ENCODE measurements around the gene OIP5. TPM values are rescaled to one million over a fixed set of nuclear protein-coding genes. Genes with fewer than 3 reads are reported as not detected.

Gene OIP5
- total and polyA plus RNA-seq, 2 of the 13 experiments (the other 11 are each of a cell fraction or from before 2014, with no cell fraction given) = 10.7 to 38.0 TPM

- TF ChIP-seq ZFX (CRISPR knock-in tag; IDR thresholded peaks at IDR 0.05; ENCODE audit: low read depth) (peak; percentile 49; the same call in 1 of the 2 replicates), PLRG1 (conservative IDR thresholded peaks at IDR 0.05) (no peak), ZBTB26 (CRISPR knock-in tag; IDR thresholded peaks at IDR 0.05; ENCODE audit: borderline replicate concordance) (0 out of 2 replicates have a peak, but pooled peaks have one; percentile 63), ZNF121 (CRISPR knock-in tag; IDR thresholded peaks at IDR 0.05) (peak; percentile 82), ZNF747 (CRISPR knock-in tag; IDR thresholded peaks at IDR 0.05; ENCODE audit: borderline replicate concordance) (peak; percentile 63; the same call in 1 of the 2 replicates), RNF2 (conservative IDR thresholded peaks at IDR 0.05; ENCODE audit: low read depth) (no peak), ARNT (IDR thresholded peaks at IDR 0.05) (no peak), FOXC1 (CRISPR knock-in tag; IDR thresholded peaks at IDR 0.05; ENCODE audit: borderline replicate concordance) (0 out of 2 replicates have a peak, but pooled peaks have one; percentile 42), ATF7-NPFF (CRISPR knock-in tag; IDR thresholded peaks at IDR 0.05; ENCODE audit: low read depth) (no peak), LCORL (IDR thresholded peaks at IDR 0.05) (no peak), LCORL (CRISPR knock-in tag; IDR thresholded peaks at IDR 0.05) (peak; percentile 89), MED8 (CRISPR knock-in tag; IDR thresholded peaks at IDR 0.05; ENCODE audit: insufficient replicate concordance) (peak; percentile 71), ZSCAN29 (CRISPR knock-in tag; conservative IDR thresholded peaks at IDR 0.05) (0 out of 2 replicates have a peak, but pooled peaks have one; percentile 50), ZFP41 (CRISPR knock-in tag; IDR thresholded peaks at IDR 0.05; ENCODE audit: borderline replicate concordance) (no peak), NR2F6 (IDR thresholded peaks at IDR 0.05) (peak; percentile 96), NR2F6 (CRISPR knock-in tag; IDR thresholded peaks at IDR 0.05) (peak; percentile 98), HNF4A (CRISPR knock-in tag; IDR thresholded peaks at IDR 0.05) (peak; percentile 98), ZMYM2 (CRISPR knock-in tag; IDR thresholded peaks at IDR 0.05) (peak; percentile 100), ZNF792 (CRISPR knock-in tag; IDR thresholded peaks at IDR 0.05) (peak; percentile 67; the same call in 1 of the 2 replicates), RXRA (CRISPR knock-in tag; IDR thresholded peaks at IDR 0.05) (peak; percentile 99), IRF2 (CRISPR knock-in tag; IDR thresholded peaks at IDR 0.05) (peak; percentile 88), MIER3 (CRISPR knock-in tag; IDR thresholded peaks at IDR 0.05; ENCODE audit: borderline replicate concordance) (peak; percentile 73; the same call in 1 of the 2 replicates), PHF5A (CRISPR knock-in tag; IDR thresholded peaks at IDR 0.05; ENCODE audit: low read depth, unreplicated experiment) (peak; percentile 37), ZNF614 (CRISPR knock-in tag; IDR thresholded peaks at IDR 0.05; ENCODE audit: borderline replicate concordance) (peak; percentile 78; the same call in 1 of the 2 replicates)
- TF ChIP-seq, protein P1, sequence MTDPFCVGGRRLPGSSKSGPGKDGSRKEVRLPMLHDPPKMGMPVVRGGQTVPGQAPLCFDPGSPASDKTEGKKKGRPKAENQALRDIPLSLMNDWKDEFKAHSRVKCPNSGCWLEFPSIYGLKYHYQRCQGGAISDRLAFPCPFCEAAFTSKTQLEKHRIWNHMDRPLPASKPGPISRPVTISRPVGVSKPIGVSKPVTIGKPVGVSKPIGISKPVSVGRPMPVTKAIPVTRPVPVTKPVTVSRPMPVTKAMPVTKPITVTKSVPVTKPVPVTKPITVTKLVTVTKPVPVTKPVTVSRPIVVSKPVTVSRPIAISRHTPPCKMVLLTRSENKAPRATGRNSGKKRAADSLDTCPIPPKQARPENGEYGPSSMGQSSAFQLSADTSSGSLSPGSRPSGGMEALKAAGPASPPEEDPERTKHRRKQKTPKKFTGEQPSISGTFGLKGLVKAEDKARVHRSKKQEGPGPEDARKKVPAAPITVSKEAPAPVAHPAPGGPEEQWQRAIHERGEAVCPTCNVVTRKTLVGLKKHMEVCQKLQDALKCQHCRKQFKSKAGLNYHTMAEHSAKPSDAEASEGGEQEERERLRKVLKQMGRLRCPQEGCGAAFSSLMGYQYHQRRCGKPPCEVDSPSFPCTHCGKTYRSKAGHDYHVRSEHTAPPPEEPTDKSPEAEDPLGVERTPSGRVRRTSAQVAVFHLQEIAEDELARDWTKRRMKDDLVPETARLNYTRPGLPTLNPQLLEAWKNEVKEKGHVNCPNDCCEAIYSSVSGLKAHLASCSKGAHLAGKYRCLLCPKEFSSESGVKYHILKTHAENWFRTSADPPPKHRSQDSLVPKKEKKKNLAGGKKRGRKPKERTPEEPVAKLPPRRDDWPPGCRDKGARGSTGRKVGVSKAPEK (CRISPR knock-in tag; IDR thresholded peaks at IDR 0.05; ENCODE audit: borderline replicate concordance) = no peak
- TF ChIP-seq, protein P2, sequence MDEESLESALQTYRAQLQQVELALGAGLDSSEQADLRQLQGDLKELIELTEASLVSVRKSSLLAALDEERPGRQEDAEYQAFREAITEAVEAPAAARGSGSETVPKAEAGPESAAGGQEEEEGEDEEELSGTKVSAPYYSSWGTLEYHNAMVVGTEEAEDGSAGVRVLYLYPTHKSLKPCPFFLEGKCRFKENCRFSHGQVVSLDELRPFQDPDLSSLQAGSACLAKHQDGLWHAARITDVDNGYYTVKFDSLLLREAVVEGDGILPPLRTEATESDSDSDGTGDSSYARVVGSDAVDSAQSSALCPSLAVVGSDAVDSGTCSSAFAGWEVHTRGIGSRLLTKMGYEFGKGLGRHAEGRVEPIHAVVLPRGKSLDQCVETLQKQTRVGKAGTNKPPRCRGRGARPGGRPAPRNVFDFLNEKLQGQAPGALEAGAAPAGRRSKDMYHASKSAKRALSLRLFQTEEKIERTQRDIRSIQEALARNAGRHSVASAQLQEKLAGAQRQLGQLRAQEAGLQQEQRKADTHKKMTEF (CRISPR knock-in tag; IDR thresholded peaks at IDR 0.05) = peak; percentile 75
- TF ChIP-seq, protein P3, sequence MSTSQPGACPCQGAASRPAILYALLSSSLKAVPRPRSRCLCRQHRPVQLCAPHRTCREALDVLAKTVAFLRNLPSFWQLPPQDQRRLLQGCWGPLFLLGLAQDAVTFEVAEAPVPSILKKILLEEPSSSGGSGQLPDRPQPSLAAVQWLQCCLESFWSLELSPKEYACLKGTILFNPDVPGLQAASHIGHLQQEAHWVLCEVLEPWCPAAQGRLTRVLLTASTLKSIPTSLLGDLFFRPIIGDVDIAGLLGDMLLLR (CRISPR knock-in tag; IDR thresholded peaks at IDR 0.05) = peak; percentile 46; the same call in 1 of the 2 replicates
Observed at GRCh38 chr15:41259546-41260189, 72.7 kb downstream of the OIP5 start (continued).
